Activated T-cell treated with anti-CD3 and anti-CD28 coated beads, Interleukin-2, amount 50 U/mL, for 72 hours (primary cell): Measurements from ENCODE around the gene ELL. TPM values are rescaled to one million over a fixed set of nuclear protein-coding genes. Genes with fewer than 3 reads are reported as not detected.

Experiments used
- ATAC-seq, 2 donors: fragments of 150-1000 bp; cut with Tn5 transposase; replicated peaks in 1 of 2; 2 replicates each; pipeline ENCODE4 v1.10.0; 2021; ENCODE audit warnings: moderate library complexity in 2 of 2, mild to moderate bottlenecking in 1 of 2
- DNase-seq, 2 donors: peaks; one replicate each; pipeline ENCODE4 v3.0.0; 2021 to 2022; ENCODE audit warnings: mixed read lengths in 1 of 2
- H3K27ac Mint-ChIP-seq: one replicate; pipeline ENCODE4 v1.8.0; 2022; ENCODE audit warnings: mild to moderate bottlenecking, moderate library complexity, mixed read lengths
- H3K27me3 Mint-ChIP-seq: one replicate; pipeline ENCODE4 v1.8.0; 2022; ENCODE audit warnings: low read depth, mixed read lengths
- H3K36me3 Mint-ChIP-seq, 2 donors: one replicate each; pipeline ENCODE4 v1.8.0; 2022; ENCODE audit warnings: mixed read lengths in 2 of 2, mild to moderate bottlenecking in 1 of 2; ENCODE audit not compliant: insufficient read depth in 2 of 2
- H3K4me1 Mint-ChIP-seq: one replicate; pipeline ENCODE4 v1.8.0; 2022; ENCODE audit warnings: low read depth, mixed read lengths
- H3K4me3 Mint-ChIP-seq, 2 donors: one replicate each; pipeline ENCODE4 v1.8.0; 2022; ENCODE audit warnings: mild to moderate bottlenecking in 2 of 2, mixed read lengths in 2 of 2, moderate library complexity in 2 of 2
- H3K9me3 Mint-ChIP-seq, 2 donors: one replicate each; pipeline ENCODE4 v1.8.0; 2022; ENCODE audit warnings: mixed read lengths in 2 of 2
- total RNA-seq, 2 donors: library from RNA; stranded (reverse); gene quantifications; one replicate each; pipeline ENCODE4 v1.2.3, GENCODE V29; 2022

Gene ELL
- total RNA-seq, 2 donors from 2014 or later: 25.9 to 32.3 TPM

- Mint-ChIP-seq H3K4me3 (no peak overlapping the region), H3K9me3 (no peaks in the 10 kb centered on the region), H3K27me3 (no peaks in the 10 kb centered on the region), H3K36me3 (peaks cover 2 to 3% of the 10 kb centered on the region in 2 donors), H3K27ac (no peak overlapping the region), H3K4me1 (peaks cover 6% of the 10 kb centered on the region)
- DNase-seq (no peak), ATAC-seq (no peak)
Measured at GRCh38 chr19:18461471-18461870, 60.4 kb downstream of the ELL start.

DNA sequence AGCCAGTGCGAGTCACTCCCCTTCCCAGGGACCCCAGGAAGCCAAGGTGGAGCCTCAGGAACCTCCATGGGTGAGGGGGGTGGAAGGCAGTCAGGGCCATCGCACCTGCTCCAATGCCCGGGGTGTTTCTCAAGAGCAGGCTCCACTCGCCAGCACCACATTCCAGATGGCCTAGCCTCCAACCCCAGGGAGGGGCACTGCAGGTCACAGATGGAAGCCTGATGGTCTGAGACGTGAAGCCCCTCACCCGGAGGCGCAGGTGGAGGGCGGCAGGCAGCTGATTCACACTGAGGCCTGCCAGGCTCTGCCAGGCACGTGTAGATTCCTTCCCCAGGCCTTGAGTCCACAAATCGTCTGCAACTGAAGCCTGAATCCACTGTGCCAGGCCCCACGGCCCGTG, 61.0 kb downstream of the ELL start:
- Mint-ChIP-seq H3K4me1 (peaks cover 6% of the 10 kb centered on the region), H3K27me3 (no peaks in the 10 kb centered on the region), H3K36me3 (peaks cover 2 to 6% of the 10 kb centered on the region in 2 donors), H3K9me3 (no peaks in the 10 kb centered on the region), H3K4me3 (no peak overlapping the region), H3K27ac (no peak overlapping the region)
- no peak for DNase-seq
- no peak for ATAC-seq

- H3K9me3 Mint-ChIP-seq: no peaks in the 10 kb centered on the region
- ATAC-seq (no peak), DNase-seq (no peak)
- no peak overlapping the region for H3K4me3 Mint-ChIP-seq
- H3K27me3 Mint-ChIP-seq: no peaks in the 10 kb centered on the region
- H3K27ac Mint-ChIP-seq: no peak overlapping the region
- H3K4me1 Mint-ChIP-seq: no peaks in the 10 kb centered on the region
- H3K36me3 Mint-ChIP-seq: peaks cover 0 to 7% of the 10 kb centered on the region in 2 donors
Measured at GRCh38 chr19:18457483-18458331, 64.2 kb downstream of the ELL start.

GRCh38 chr19:18456974-18457373, 64.9 kb downstream of the ELL start:
- H3K4me3 Mint-ChIP-seq: no peak overlapping the region
- DNase-seq: no peak
- H3K4me1 Mint-ChIP-seq: no peaks in the 10 kb centered on the region
- ATAC-seq: no peak
- peaks cover 0 to 7% of the 10 kb centered on the region in 2 donors for H3K36me3 Mint-ChIP-seq
- H3K9me3 Mint-ChIP-seq: no peaks in the 10 kb centered on the region
- no peak overlapping the region for H3K27ac Mint-ChIP-seq
- H3K27me3 Mint-ChIP-seq: no peaks in the 10 kb centered on the region

DNA sequence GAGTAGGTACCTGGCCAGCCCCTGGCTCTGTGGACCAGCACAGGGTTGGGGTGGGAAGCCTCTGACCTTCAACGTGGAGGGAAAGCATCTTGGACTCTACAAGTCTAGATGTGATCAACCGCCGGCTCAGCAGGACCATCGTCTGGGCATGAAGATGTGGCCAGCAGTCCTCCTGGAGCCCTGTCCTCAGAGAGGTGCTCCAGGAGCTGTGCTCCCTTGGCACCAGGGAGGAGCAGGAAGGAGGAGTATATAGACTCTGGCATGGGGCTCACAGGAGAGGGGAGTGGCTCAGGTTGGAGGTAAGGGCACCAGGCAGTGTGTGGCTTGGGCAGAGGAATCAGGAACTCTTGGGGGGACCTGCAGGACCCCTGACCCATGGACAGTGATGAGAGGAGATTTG, 65.6 kb downstream of the ELL start:
- no peak overlapping the region for H3K4me3 Mint-ChIP-seq
- DNase-seq: no peak
- ATAC-seq: no peak
- H3K27ac Mint-ChIP-seq: no peak overlapping the region
- H3K4me1 Mint-ChIP-seq: no peaks in the 10 kb centered on the region
- H3K36me3 Mint-ChIP-seq: peaks cover 0 to 4% of the 10 kb centered on the region in 2 donors
- H3K9me3 Mint-ChIP-seq: no peaks in the 10 kb centered on the region
- no peaks in the 10 kb centered on the region for H3K27me3 Mint-ChIP-seq

DNA sequence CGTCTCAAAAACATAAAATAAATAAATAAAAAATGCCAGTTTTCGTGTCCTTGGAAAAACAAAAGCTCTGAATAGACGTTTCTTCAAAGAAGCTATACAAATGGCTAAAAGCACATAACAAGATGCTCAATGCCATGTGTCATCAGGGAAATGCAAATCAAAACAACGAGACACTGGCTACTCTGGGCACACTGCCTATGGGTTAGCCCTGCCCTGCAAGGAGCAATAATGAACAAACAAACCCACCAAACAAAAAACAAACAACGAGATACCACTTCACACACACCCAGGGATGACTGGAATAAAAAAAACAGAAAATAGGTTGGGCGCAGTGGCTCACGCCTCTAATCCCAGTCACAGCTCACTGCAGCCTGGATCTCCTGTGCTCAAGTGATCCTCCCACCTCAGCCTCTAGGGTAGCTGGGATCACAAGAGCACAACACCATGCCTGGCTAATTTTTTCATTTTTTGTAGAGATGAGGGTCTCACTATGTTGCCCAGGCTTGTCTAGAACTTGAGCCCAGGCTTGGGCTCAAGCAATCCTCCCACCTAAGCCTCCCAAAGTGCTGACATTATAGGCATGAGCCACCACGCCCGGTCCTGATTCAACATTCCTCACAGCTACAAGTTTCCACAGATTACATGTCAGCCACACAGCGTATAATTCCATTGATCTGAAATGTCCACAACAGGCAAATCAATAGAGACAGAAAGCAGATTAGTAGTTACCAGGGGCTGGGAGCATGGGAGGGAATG, 68.4 kb downstream of the ELL start:
- peaks cover 1 to 11% of the 10 kb centered on the region in 2 donors for H3K36me3 Mint-ChIP-seq
- H3K4me3 Mint-ChIP-seq: no peak overlapping the region
- ATAC-seq (no peak), DNase-seq (no peak)
- no peaks in the 10 kb centered on the region for H3K27me3 Mint-ChIP-seq
- H3K27ac Mint-ChIP-seq: no peak overlapping the region
- no peaks in the 10 kb centered on the region for H3K9me3 Mint-ChIP-seq
- no peaks in the 10 kb centered on the region for H3K4me1 Mint-ChIP-seq

- Mint-ChIP-seq H3K4me3 (no peak overlapping the region), H3K27me3 (no peaks in the 10 kb centered on the region), H3K36me3 (peaks cover 1 to 14% of the 10 kb centered on the region in 2 donors), H3K4me1 (no peaks in the 10 kb centered on the region), H3K9me3 (no peaks in the 10 kb centered on the region), H3K27ac (peak overlapping the region; percentile 3)
- ATAC-seq: no peak
- no peak for DNase-seq
Measured at GRCh38 chr19:18452386-18452785, 69.5 kb downstream of the ELL start.

DNA sequence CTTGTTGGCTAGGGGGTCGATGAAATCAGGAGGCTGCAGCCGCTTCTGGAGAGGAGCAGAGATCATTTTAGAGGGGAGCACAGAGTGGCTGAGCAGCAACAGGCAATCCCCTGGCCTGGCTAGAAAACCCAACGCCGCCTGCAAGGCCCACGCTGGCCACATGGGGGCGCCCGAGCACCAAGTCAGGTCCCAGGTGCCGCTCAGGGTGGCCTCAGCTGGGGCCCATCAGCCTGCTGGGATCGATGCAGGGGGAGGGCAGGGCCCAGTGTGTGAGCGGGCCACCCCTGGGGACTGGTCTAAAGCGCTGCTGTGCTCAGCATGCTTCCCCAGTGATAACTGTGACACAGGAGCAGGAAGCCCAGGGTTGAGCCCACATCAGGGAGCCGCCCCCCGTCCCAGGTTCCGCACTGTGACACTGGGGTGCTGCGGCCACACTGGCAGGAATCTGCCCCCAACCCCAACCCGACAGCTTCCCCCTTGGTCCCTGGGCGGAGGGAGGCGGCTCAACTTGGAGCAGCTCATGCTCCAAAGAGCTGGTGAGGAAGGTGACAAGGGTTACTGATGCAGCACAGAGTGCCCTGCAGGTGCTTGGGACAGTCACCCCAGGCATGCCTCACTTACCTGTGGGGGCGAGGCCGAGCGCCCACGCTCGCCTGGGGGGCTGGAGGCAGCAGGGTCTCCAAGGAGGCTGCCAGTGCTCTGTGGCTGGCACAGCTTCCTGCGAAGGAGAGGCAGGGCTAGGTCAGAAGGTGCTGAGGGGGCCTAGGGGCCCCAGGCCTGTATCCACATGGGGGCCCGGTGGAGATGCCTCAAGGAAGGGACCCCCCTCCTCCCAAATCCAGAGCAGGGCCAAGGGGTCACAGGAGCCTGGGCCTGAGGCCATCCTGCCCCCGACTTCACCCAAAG, 70.7 kb downstream of the ELL start:
- ATAC-seq: peak; percentile 83 to 84
- Mint-ChIP-seq H3K4me3 (no peak overlapping the region), H3K27ac (no peak overlapping the region), H3K4me1 (no peaks in the 10 kb centered on the region), H3K9me3 (no peaks in the 10 kb centered on the region), H3K27me3 (no peaks in the 10 kb centered on the region), H3K36me3 (peaks cover 1 to 12% of the 10 kb centered on the region in 2 donors)
- peak; percentile 84 to 91 for DNase-seq

- H3K4me3 Mint-ChIP-seq: no peak overlapping the region
- peak in 1 of 2 donors; percentile 6 for ATAC-seq
- H3K36me3 Mint-ChIP-seq: peaks cover 1 to 10% of the 10 kb centered on the region in 2 donors
- no peak overlapping the region for H3K27ac Mint-ChIP-seq
- no peaks in the 10 kb centered on the region for H3K27me3 Mint-ChIP-seq
- no peak for DNase-seq
- H3K4me1 Mint-ChIP-seq: no peaks in the 10 kb centered on the region
- H3K9me3 Mint-ChIP-seq: no peaks in the 10 kb centered on the region
Measured at GRCh38 chr19:18450021-18450930, 71.6 kb downstream of the ELL start.

- Mint-ChIP-seq H3K27ac (no peak overlapping the region), H3K9me3 (no peaks in the 10 kb centered on the region), H3K4me1 (no peaks in the 10 kb centered on the region), H3K36me3 (peaks cover 1 to 10% of the 10 kb centered on the region in 2 donors), H3K27me3 (no peaks in the 10 kb centered on the region), H3K4me3 (no peak overlapping the region)
- no peak for DNase-seq
- no peak for ATAC-seq
Measured at GRCh38 chr19:18449552-18449951, 72.3 kb downstream of the ELL start.

DNA sequence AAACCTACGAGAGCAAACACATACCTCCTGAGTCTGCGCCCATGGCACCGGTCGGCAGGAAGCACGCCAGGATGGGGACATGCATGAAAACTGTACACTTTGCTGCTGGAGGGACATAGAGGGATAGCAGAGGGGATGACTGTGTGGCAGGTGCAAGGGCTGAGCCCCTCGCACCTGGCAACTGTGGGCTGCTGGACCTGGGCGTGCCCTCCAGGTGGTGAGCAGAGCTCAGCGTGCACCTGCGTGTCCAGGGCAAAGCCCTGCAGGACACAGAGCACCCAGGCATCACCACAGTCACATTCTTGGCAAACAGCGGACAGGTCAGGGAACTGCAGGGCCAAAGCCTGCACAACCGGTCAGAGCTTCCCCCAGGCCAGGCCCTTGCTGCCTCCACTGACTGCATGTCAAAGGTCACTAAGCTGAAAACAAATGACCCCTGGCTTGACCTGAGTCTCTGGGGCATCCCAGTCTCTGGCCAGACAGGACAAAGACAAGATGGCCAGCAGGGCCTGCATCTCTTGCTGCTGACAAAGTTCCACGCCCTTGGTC, 75.0 kb downstream of the ELL start:
- ATAC-seq (no peak), DNase-seq (no peak)
- peaks cover 7% of the 10 kb centered on the region for H3K4me1 Mint-ChIP-seq
- peaks cover 3 to 4% of the 10 kb centered on the region in 2 donors for H3K9me3 Mint-ChIP-seq
- H3K27ac Mint-ChIP-seq: no peak overlapping the region
- peaks cover 6 to 16% of the 10 kb centered on the region in 2 donors for H3K36me3 Mint-ChIP-seq
- H3K4me3 Mint-ChIP-seq: no peak overlapping the region
- H3K27me3 Mint-ChIP-seq: no peaks in the 10 kb centered on the region
